Measurements from ENCODE around the gene SYDE2.

DNA sequence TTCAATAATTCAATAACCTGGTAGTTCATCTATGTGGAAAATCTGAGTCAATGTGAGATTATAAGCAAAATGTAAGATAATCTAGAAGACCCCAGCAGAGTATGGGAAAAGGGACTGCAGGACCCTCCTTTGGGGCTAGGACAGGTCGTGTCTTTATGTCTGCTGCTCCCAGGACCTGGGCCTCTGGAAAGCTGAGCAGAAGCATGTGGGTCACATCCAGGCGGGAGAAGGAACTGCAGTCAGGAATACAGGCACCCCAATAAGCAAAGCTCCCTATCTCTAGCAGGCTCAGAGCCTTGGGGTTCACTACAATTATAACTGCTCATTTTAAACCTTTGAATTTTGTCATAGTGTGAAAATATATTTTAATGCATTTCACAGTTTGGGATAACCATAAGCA is 78.6 kb downstream of the SYDE2 start:
- TF ChIP-seq, protein P1, sequence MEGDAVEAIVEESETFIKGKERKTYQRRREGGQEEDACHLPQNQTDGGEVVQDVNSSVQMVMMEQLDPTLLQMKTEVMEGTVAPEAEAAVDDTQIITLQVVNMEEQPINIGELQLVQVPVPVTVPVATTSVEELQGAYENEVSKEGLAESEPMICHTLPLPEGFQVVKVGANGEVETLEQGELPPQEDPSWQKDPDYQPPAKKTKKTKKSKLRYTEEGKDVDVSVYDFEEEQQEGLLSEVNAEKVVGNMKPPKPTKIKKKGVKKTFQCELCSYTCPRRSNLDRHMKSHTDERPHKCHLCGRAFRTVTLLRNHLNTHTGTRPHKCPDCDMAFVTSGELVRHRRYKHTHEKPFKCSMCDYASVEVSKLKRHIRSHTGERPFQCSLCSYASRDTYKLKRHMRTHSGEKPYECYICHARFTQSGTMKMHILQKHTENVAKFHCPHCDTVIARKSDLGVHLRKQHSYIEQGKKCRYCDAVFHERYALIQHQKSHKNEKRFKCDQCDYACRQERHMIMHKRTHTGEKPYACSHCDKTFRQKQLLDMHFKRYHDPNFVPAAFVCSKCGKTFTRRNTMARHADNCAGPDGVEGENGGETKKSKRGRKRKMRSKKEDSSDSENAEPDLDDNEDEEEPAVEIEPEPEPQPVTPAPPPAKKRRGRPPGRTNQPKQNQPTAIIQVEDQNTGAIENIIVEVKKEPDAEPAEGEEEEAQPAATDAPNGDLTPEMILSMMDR (IDR thresholded peaks at IDR 0.05), result no peak
- no peak for TF ChIP-seq ZFX (IDR thresholded peaks at IDR 0.05; ENCODE audit: borderline replicate concordance)

All from 22Rv1 (cell line).